Suprapubic skin (tissue), 3 donors: ENCODE measurements around the gene GALNT2.

Experiments
- CTCF ChIP-seq, 2 donors: fragments of 200-600 bp in 1 of 2; fragments of 450-650 bp in 1 of 2; sonication (generic) in 1 of 2; IDR thresholded peaks; one replicate each; pipeline ENCODE4 v1.5.1; 2016 to 2019; ENCODE audit warnings: antibody characterized with exemption in 2 of 2, mild to moderate bottlenecking in 1 of 2, moderate library complexity in 1 of 2
- POLR2A ChIP-seq, 2 donors: fragments of 450-650 bp; IDR thresholded peaks; one replicate each; pipeline ENCODE4 v1.6.1; 2017; ENCODE audit warnings: antibody characterized with exemption in 2 of 2, mild to moderate bottlenecking in 2 of 2, moderate library complexity in 2 of 2

DNA sequence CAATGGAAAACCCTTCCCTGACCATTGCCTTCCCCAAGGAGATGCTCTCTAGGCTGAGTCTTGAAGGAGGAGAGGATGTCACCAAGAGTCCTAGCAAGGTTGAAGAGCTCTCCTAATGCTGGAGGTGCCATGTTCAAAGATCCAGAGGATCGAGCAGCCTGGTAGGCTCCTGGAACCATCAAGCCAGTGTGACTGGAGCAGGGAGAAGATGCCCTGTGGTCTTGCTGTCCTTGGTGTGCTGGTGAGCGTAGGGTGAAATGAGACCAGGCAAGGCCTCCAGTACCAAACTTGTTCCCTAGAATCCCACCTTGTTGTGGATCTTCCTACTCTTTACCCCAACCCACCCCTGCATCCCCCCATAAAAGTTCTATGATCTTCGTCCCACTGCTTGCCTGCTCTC is 46.6 kb upstream of the GALNT2 start:
- TF ChIP-seq CTCF (IDR thresholded peaks at IDR 0.05) (no peak), POLR2A (IDR thresholded peaks at IDR 0.05) (no peak)
